Skeletal muscle tissue (tissue), 4 donors: ENCODE measurements around the gene PARD6B. TPM values are rescaled to one million over a fixed set of nuclear protein-coding genes. Genes with fewer than 3 reads are reported as not detected.

Experiments
- H3K27ac ChIP-seq: one replicate; pipeline ENCODE4 v1.7.0; 2013; ENCODE audit warnings: mild to moderate bottlenecking, low read depth, low read length, inconsistent platforms
- H3K27me3 ChIP-seq, 3 donors: one replicate each; pipeline ENCODE4 v1.7.0; 2013; ENCODE audit warnings: low read length in 3 of 3; ENCODE audit not compliant: control insufficient read depth in 3 of 3, insufficient read depth in 3 of 3
- H3K36me3 ChIP-seq, 3 donors: one replicate each; pipeline ENCODE4 v1.7.0; 2013; ENCODE audit warnings: low read length in 3 of 3; ENCODE audit not compliant: control insufficient read depth in 3 of 3, insufficient read depth in 3 of 3
- H3K4me1 ChIP-seq, 3 donors: one replicate each; pipeline ENCODE4 v1.7.0; 2013; ENCODE audit warnings: low read length in 3 of 3, mild to moderate bottlenecking in 3 of 3; ENCODE audit not compliant: control insufficient read depth in 3 of 3, insufficient read depth in 3 of 3
- H3K4me3 ChIP-seq, 3 donors: one replicate each; pipeline ENCODE4 v1.7.0; 2013; ENCODE audit warnings: low read length in 3 of 3
- H3K9ac ChIP-seq, 3 donors: one replicate each; pipeline ENCODE4 v1.7.0; 2013; ENCODE audit warnings: low read length in 3 of 3, mild to moderate bottlenecking in 3 of 3, moderate library complexity in 2 of 3, low read depth in 1 of 3
- H3K9me3 ChIP-seq, 3 donors: one replicate each; pipeline ENCODE4 v1.7.0; 2013; ENCODE audit warnings: low read length in 3 of 3; ENCODE audit not compliant: control insufficient read depth in 3 of 3
- total RNA-seq: library from RNA; depleted of rRNA; stranded (reverse); fragments of >200 nt; gene quantifications from one replicate; pipeline ENCODE4 v1.2.3, GENCODE V29; 2014
- donor health status: Osteomylitis.

The PARD6B gene
- total RNA-seq, 1 donor from 2014 or later, result 0.52 TPM

DNA sequence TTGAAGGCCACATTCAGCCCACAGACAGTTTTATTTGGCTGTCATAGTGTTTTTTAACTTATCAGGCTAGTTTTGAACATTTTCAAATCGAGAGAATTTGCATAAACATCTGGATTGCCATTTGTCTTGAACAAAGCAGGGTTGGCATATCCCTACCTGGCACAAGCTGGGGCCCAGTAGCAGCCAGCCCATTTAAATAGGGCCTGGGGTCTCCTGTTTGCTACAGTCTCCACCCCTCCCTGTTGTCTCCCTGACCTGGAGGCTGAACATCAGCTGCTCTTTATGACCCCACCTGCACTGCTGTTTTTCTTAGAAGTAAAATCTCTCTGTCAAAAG, 73.9 kb downstream of the PARD6B start:
- Histone ChIP-seq H3K27me3 (no peaks in the 10 kb centered on the region), H3K36me3 (no peaks in the 10 kb centered on the region), H3K27ac (no peak overlapping the region), H3K9ac (no peak overlapping the region), H3K9me3 (no peaks in the 10 kb centered on the region), H3K4me3 (no peak overlapping the region), H3K4me1 (no peaks in the 10 kb centered on the region)

DNA sequence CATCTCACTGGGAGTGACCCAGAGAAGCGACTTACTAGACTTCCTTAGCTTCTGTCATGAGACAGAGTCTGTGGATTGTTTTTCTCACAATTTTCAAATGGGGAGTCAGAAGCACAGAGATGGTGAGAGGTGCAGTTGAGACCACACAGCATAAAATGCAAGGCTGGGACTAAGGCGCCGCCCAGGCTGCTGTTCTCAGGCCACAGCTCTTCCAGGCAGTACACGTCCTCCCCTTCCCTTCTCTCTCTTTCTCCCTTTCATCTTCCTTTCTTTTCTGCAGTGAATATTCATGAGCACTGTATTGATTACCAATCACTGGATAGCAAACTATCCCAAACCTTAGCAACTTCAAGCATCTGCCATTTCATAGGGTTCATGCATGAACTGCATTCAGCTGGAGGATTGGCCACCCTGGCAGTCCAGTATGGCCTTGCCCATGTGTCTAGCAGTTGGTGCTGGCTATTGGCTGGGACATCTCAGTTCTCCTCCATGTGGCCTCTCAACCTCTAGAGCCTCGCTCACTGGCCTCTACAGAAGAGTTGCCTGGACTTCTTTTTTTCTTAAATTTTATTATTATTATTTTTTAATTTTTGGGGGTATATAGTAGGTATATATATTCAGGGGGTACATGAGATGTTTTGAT, 74.9 kb downstream of the PARD6B start:
- no peak overlapping the region for H3K27ac ChIP-seq

More for the DNA sequence above, 74.9 kb downstream of the PARD6B start:
- H3K9me3 ChIP-seq, result no peaks in the 10 kb centered on the region
- H3K36me3 ChIP-seq, result no peaks in the 10 kb centered on the region
- H3K4me3 ChIP-seq, result no peak overlapping the region
- no peaks in the 10 kb centered on the region for H3K4me1 ChIP-seq
- H3K9ac ChIP-seq, result no peak overlapping the region
- no peaks in the 10 kb centered on the region for H3K27me3 ChIP-seq

Other genes with a start within 250 kb of the PARD6B start
- 8.4 TPM for gene PTPN1, start 221.2 kb upstream of the PARD6B start, total RNA-seq
- 2.6 TPM for gene RIPOR3, start 40.0 kb upstream of the PARD6B start, total RNA-seq
- gene BCAS4, start 63.5 kb downstream of the PARD6B start, total RNA-seq, result 1.0 TPM
- gene ADNP, start 199.9 kb downstream of the PARD6B start, total RNA-seq, result 41.8 TPM
- gene DPM1, start 227.0 kb downstream of the PARD6B start, total RNA-seq, result 40.2 TPM
- 6.8 TPM for gene MOCS3, start 227.2 kb downstream of the PARD6B start, total RNA-seq